ENCODE measurements around the gene ATG10. TPM values are rescaled to one million over a fixed set of nuclear protein-coding genes. Genes with fewer than 3 reads are reported as not detected.

The ATG10 gene
- polyA plus RNA-seq, 1 donor from 2014 or later, result 12.1 TPM

DNA sequence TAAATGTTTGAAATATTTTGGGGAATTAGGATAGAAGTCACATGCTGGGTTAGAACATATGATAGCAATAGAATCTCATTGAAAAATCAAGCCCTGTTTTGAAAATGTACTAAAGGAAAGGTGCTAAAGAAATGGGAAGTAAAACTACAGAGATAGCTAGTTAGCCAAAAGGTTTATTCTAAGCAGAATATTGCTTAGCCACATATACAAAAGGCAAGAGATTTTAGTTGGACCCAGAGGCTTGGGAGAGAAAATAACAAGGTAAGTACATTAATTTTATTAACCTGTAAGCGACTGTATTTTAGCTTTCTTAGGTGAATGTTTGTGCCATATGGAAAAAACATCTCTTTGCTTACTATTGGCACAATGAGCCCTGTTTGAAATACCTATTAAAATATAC lies 198.1 kb downstream of the ATG10 start:
- Histone ChIP-seq H3K4me2 (ENCODE audit: low read length) (no peak overlapping the region), H3F3A (ENCODE audit: insufficient read depth, low read length, poor library complexity, severe bottlenecking) (no peaks in the 10 kb centered on the region), H3K79me2 (replicated peaks; ENCODE audit: insufficient read depth, low read length) (no peaks in the 10 kb centered on the region), H3K4me3 (ENCODE audit: low read length) (no peak overlapping the region), H3K36me3 (ENCODE audit: insufficient read depth, low read length) (no peaks in the 10 kb centered on the region), H4K20me1 (ENCODE audit: insufficient read depth) (no peaks in the 10 kb centered on the region), H3K27ac (ENCODE audit: low read length) (no peak overlapping the region), H2AFZ (ENCODE audit: low read depth, low read length) (no peak overlapping the region), H3K9me2 (ENCODE audit: insufficient read depth, low read length) (no peaks in the 10 kb centered on the region), H3K9me3 (ENCODE audit: low read length) (no peaks in the 10 kb centered on the region), H3K9ac (ENCODE audit: low read length) (no peak overlapping the region), H3K27me3 (ENCODE audit: insufficient read depth, low read depth, low read length) (no peaks in the 10 kb centered on the region)
- TF ChIP-seq RAD21 (conservative IDR thresholded peaks at IDR 0.05) (no peak), MXI1 (conservative IDR thresholded peaks at IDR 0.05; ENCODE audit: poor library complexity, severe bottlenecking) (no peak), EZH2 (IDR thresholded peaks at IDR 0.05; ENCODE audit: borderline replicate concordance, insufficient read depth, low read length, poor library complexity, severe bottlenecking) (no peak), POLR2AphosphoS5 (IDR thresholded peaks at IDR 0.05) (no peak), SMC3 (conservative IDR thresholded peaks at IDR 0.05; ENCODE audit: poor library complexity) (no peak), TAF1 (IDR thresholded peaks at IDR 0.05; ENCODE audit: low read depth) (no peak), EP300 (conservative IDR thresholded peaks at IDR 0.05; ENCODE audit: poor library complexity, severe bottlenecking) (no peak)
- TF ChIP-seq, protein P1, sequence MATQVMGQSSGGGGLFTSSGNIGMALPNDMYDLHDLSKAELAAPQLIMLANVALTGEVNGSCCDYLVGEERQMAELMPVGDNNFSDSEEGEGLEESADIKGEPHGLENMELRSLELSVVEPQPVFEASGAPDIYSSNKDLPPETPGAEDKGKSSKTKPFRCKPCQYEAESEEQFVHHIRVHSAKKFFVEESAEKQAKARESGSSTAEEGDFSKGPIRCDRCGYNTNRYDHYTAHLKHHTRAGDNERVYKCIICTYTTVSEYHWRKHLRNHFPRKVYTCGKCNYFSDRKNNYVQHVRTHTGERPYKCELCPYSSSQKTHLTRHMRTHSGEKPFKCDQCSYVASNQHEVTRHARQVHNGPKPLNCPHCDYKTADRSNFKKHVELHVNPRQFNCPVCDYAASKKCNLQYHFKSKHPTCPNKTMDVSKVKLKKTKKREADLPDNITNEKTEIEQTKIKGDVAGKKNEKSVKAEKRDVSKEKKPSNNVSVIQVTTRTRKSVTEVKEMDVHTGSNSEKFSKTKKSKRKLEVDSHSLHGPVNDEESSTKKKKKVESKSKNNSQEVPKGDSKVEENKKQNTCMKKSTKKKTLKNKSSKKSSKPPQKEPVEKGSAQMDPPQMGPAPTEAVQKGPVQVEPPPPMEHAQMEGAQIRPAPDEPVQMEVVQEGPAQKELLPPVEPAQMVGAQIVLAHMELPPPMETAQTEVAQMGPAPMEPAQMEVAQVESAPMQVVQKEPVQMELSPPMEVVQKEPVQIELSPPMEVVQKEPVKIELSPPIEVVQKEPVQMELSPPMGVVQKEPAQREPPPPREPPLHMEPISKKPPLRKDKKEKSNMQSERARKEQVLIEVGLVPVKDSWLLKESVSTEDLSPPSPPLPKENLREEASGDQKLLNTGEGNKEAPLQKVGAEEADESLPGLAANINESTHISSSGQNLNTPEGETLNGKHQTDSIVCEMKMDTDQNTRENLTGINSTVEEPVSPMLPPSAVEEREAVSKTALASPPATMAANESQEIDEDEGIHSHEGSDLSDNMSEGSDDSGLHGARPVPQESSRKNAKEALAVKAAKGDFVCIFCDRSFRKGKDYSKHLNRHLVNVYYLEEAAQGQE (IDR thresholded peaks at IDR 0.05; ENCODE audit: borderline replicate concordance), result no peak
- TF ChIP-seq, protein P2, sequence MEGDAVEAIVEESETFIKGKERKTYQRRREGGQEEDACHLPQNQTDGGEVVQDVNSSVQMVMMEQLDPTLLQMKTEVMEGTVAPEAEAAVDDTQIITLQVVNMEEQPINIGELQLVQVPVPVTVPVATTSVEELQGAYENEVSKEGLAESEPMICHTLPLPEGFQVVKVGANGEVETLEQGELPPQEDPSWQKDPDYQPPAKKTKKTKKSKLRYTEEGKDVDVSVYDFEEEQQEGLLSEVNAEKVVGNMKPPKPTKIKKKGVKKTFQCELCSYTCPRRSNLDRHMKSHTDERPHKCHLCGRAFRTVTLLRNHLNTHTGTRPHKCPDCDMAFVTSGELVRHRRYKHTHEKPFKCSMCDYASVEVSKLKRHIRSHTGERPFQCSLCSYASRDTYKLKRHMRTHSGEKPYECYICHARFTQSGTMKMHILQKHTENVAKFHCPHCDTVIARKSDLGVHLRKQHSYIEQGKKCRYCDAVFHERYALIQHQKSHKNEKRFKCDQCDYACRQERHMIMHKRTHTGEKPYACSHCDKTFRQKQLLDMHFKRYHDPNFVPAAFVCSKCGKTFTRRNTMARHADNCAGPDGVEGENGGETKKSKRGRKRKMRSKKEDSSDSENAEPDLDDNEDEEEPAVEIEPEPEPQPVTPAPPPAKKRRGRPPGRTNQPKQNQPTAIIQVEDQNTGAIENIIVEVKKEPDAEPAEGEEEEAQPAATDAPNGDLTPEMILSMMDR (IDR thresholded peaks at IDR 0.05; ENCODE audit: poor library complexity, severe bottlenecking), result no peak

DNA sequence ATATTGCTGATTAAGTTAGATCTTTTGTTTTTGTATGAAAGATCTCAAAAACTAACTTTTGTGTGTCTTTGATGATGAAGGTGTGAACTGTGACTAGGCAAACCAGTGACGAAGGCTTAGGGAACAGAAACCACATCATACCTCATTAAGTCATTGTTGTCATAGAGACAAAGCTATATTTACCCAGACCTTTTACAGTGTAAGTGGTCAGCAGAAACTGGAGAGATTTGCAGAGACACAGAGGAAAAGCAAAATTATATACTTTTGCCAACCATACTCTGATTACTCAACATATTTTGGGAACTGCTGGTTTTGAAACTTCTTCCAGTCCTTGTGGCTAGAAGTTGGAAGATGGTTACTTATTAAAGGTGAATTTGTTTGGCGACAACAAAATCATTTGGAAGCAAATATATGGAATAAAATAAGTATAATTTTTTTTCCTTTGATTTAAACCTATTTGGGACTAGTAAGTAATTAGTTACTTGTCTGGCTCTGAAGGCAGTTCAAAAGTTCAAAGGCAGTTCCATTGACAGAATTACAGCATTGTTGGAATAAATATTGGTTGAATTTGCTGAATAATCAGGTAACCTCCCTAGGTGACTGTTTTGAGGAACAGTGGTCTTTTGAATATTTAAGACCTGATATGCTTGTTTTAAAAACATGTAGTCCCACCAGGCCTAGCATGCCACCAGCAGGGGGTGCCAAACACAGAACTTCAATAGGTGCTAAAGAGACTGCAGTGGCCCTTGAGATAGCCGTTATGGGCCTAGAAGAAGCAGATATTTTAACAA lies 202.5 kb downstream of the ATG10 start:
- Histone ChIP-seq H3K4me2 (ENCODE audit: low read length) (no peak overlapping the region), H2AFZ (ENCODE audit: low read depth, low read length) (no peak overlapping the region), H3K9ac (ENCODE audit: low read length) (no peak overlapping the region), H3K36me3 (ENCODE audit: insufficient read depth, low read length) (no peaks in the 10 kb centered on the region), H3K9me3 (ENCODE audit: low read length) (no peaks in the 10 kb centered on the region), H3K27ac (ENCODE audit: low read length) (no peak overlapping the region), H3K9me2 (ENCODE audit: insufficient read depth, low read length) (no peaks in the 10 kb centered on the region), H3K4me3 (ENCODE audit: low read length) (no peak overlapping the region), H3K79me2 (replicated peaks; ENCODE audit: insufficient read depth, low read length) (no peaks in the 10 kb centered on the region), H3K27me3 (ENCODE audit: insufficient read depth, low read depth, low read length) (no peaks in the 10 kb centered on the region), H4K20me1 (ENCODE audit: insufficient read depth) (no peaks in the 10 kb centered on the region), H3F3A (ENCODE audit: insufficient read depth, low read length, poor library complexity, severe bottlenecking) (no peaks in the 10 kb centered on the region)
- TF ChIP-seq, protein P2 (IDR thresholded peaks at IDR 0.05; ENCODE audit: poor library complexity, severe bottlenecking), result no peak
- TF ChIP-seq, protein P1 (IDR thresholded peaks at IDR 0.05; ENCODE audit: borderline replicate concordance), result no peak
- TF ChIP-seq EP300 (conservative IDR thresholded peaks at IDR 0.05; ENCODE audit: poor library complexity, severe bottlenecking) (no peak), TAF1 (IDR thresholded peaks at IDR 0.05; ENCODE audit: low read depth) (no peak), SMC3 (conservative IDR thresholded peaks at IDR 0.05; ENCODE audit: poor library complexity) (no peak), MXI1 (conservative IDR thresholded peaks at IDR 0.05; ENCODE audit: poor library complexity, severe bottlenecking) (no peak), RAD21 (conservative IDR thresholded peaks at IDR 0.05) (no peak), EZH2 (IDR thresholded peaks at IDR 0.05; ENCODE audit: borderline replicate concordance, insufficient read depth, low read length, poor library complexity, severe bottlenecking) (no peak), POLR2AphosphoS5 (IDR thresholded peaks at IDR 0.05) (no peak)

Measured in neural cell (in vitro differentiated cells).